GM21390 (cell line): Measurements from ENCODE around the gene CCN6.
"Not testable (repeated sequence)": the region's sequence is repeated elsewhere in the genome, so short reads cannot be mapped to it uniquely, and the experiment has no call there.

Experiments used
- ATAC-seq: cut with Tn5 transposase; IDR thresholded peaks from one replicate; pipeline ENCODE4 v1.9.1; 2021; ENCODE audit not compliant: unreplicated experiment

CCN6 gene

GRCh38 chr6:112029045-112029822 lies 24.7 kb upstream of the CCN6 start:
- ATAC-seq: peak; percentile 60

GRCh38 chr6:112030206-112030960 lies 23.5 kb upstream of the CCN6 start:
- no peak for ATAC-seq

GRCh38 chr6:112030961-112031660 lies 22.8 kb upstream of the CCN6 start:
- ATAC-seq: no peak

GRCh38 chr6:112031960-112032359 lies 21.9 kb upstream of the CCN6 start:
- no peak for ATAC-seq

- ATAC-seq: no peak
Observed at GRCh38 chr6:112032728-112033127, 21.2 kb upstream of the CCN6 start.

GRCh38 chr6:112033791-112034615 lies 19.9 kb upstream of the CCN6 start:
- ATAC-seq: no peak

GRCh38 chr6:112034616-112034995 lies 19.3 kb upstream of the CCN6 start:
- no peak for ATAC-seq

GRCh38 chr6:112036088-112036637 lies 17.7 kb upstream of the CCN6 start:
- ATAC-seq: no peak

GRCh38 chr6:112037783-112038216 lies 16.1 kb upstream of the CCN6 start:
- ATAC-seq: no peak

GRCh38 chr6:112038268-112038667 lies 15.6 kb upstream of the CCN6 start:
- ATAC-seq: no peak

GRCh38 chr6:112038756-112039430 lies 15.0 kb upstream of the CCN6 start:
- no peak for ATAC-seq

GRCh38 chr6:112039431-112039770 lies 14.5 kb upstream of the CCN6 start:
- no peak for ATAC-seq

- ATAC-seq: no peak
Observed at GRCh38 chr6:112040956-112041355, 12.9 kb upstream of the CCN6 start.

GRCh38 chr6:112041535-112041934 lies 12.4 kb upstream of the CCN6 start:
- no peak for ATAC-seq

- peak; percentile 86 for ATAC-seq
Observed at GRCh38 chr6:112043032-112044007, 10.6 kb upstream of the CCN6 start.

- ATAC-seq: no peak
Observed at GRCh38 chr6:112044196-112044595, 9.7 kb upstream of the CCN6 start.

- ATAC-seq: no peak
Observed at GRCh38 chr6:112044856-112045255, 9.0 kb upstream of the CCN6 start.

GRCh38 chr6:112047523-112047922 lies 6.4 kb upstream of the CCN6 start:
- not testable (repeated sequence) for ATAC-seq
